ENCODE measurements around the gene MYO1F.
"Not testable (repeated sequence)": the region's sequence is repeated elsewhere in the genome, so short reads cannot be mapped to it uniquely, and the experiment has no call there.

The MYO1F gene
- long read RNA-seq, full-length matches to known transcripts = 721 of 1,095 reads
- long read RNA-seq, partial matches to known transcripts = 124 of 1,095 reads
- long read RNA-seq, other reads (novel, unspliced or antisense) = 250 of 1,095 reads

- H3K4me3 ChIP-seq (replicated peaks; ENCODE audit: insufficient read depth, low read length) = peak within 1 kb of the TSS; percentile 65
- TF ChIP-seq POLR2AphosphoS5 (IDR thresholded peaks at IDR 0.05; ENCODE audit: low read depth) (0 out of 2 replicates have a peak, but pooled peaks have one; percentile 6), SPI1 (IDR thresholded peaks at IDR 0.05; ENCODE audit: borderline replicate concordance, low read depth) (peak; percentile 52), GABPA (IDR thresholded peaks at IDR 0.05; ENCODE audit: low read depth) (no peak)
- TF ChIP-seq, protein P1, sequence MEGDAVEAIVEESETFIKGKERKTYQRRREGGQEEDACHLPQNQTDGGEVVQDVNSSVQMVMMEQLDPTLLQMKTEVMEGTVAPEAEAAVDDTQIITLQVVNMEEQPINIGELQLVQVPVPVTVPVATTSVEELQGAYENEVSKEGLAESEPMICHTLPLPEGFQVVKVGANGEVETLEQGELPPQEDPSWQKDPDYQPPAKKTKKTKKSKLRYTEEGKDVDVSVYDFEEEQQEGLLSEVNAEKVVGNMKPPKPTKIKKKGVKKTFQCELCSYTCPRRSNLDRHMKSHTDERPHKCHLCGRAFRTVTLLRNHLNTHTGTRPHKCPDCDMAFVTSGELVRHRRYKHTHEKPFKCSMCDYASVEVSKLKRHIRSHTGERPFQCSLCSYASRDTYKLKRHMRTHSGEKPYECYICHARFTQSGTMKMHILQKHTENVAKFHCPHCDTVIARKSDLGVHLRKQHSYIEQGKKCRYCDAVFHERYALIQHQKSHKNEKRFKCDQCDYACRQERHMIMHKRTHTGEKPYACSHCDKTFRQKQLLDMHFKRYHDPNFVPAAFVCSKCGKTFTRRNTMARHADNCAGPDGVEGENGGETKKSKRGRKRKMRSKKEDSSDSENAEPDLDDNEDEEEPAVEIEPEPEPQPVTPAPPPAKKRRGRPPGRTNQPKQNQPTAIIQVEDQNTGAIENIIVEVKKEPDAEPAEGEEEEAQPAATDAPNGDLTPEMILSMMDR (IDR thresholded peaks at IDR 0.05; ENCODE audit: insufficient read depth, low read length) = no peak
- TF ChIP-seq, protein P2, sequence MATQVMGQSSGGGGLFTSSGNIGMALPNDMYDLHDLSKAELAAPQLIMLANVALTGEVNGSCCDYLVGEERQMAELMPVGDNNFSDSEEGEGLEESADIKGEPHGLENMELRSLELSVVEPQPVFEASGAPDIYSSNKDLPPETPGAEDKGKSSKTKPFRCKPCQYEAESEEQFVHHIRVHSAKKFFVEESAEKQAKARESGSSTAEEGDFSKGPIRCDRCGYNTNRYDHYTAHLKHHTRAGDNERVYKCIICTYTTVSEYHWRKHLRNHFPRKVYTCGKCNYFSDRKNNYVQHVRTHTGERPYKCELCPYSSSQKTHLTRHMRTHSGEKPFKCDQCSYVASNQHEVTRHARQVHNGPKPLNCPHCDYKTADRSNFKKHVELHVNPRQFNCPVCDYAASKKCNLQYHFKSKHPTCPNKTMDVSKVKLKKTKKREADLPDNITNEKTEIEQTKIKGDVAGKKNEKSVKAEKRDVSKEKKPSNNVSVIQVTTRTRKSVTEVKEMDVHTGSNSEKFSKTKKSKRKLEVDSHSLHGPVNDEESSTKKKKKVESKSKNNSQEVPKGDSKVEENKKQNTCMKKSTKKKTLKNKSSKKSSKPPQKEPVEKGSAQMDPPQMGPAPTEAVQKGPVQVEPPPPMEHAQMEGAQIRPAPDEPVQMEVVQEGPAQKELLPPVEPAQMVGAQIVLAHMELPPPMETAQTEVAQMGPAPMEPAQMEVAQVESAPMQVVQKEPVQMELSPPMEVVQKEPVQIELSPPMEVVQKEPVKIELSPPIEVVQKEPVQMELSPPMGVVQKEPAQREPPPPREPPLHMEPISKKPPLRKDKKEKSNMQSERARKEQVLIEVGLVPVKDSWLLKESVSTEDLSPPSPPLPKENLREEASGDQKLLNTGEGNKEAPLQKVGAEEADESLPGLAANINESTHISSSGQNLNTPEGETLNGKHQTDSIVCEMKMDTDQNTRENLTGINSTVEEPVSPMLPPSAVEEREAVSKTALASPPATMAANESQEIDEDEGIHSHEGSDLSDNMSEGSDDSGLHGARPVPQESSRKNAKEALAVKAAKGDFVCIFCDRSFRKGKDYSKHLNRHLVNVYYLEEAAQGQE (IDR thresholded peaks at IDR 0.05; ENCODE audit: insufficient replicate concordance, low read depth) = no peak
- DNase-seq (ENCODE audit: low read depth in 1 of 2, low spot score in 1 of 2) = peak; percentile 79 to 83
- H3K27me3 ChIP-seq (ENCODE audit: insufficient read depth, poor library complexity, severe bottlenecking) = no peaks in the 10 kb centered on the region
- H3K27ac ChIP-seq (replicated peaks) = peak within 1 kb of the TSS; percentile 93
These were observed at the start of gene MYO1F for GRCh38 chr19:8577247-8577646. Gene MYO1F, minus strand, starts transcription at chr19:8577442. Its CDS starts 133 bp downstream, at chr19:8577309.

- no peak overlapping the region for H3K4me3 ChIP-seq (replicated peaks; ENCODE audit: insufficient read depth, low read length)
- no peak for DNase-seq (ENCODE audit: low read depth in 1 of 2, low spot score in 1 of 2)
- H3K27ac ChIP-seq (replicated peaks) = no peak overlapping the region
- H3K27me3 ChIP-seq (ENCODE audit: insufficient read depth, poor library complexity, severe bottlenecking) = no peaks in the 10 kb centered on the region
- no peak for TF ChIP-seq POLR2AphosphoS5 (IDR thresholded peaks at IDR 0.05; ENCODE audit: low read depth)
- TF ChIP-seq, protein P1 (IDR thresholded peaks at IDR 0.05; ENCODE audit: insufficient read depth, low read length) = no peak
- TF ChIP-seq, protein P2 (IDR thresholded peaks at IDR 0.05; ENCODE audit: insufficient replicate concordance, low read depth) = no peak
- TF ChIP-seq GABPA (IDR thresholded peaks at IDR 0.05; ENCODE audit: low read depth) = no peak
- no peak for TF ChIP-seq SPI1 (IDR thresholded peaks at IDR 0.05; ENCODE audit: borderline replicate concordance, low read depth)
These were observed 49.6 kb upstream of the MYO1F start for GRCh38 chr19:8626842-8627241.

GRCh38 chr19:8622886-8623285 is 45.6 kb upstream of the MYO1F start:
- H3K4me3 ChIP-seq (replicated peaks; ENCODE audit: insufficient read depth, low read length); H3K27ac ChIP-seq (replicated peaks); H3K27me3 ChIP-seq (ENCODE audit: insufficient read depth, poor library complexity, severe bottlenecking); DNase-seq (ENCODE audit: low read depth in 1 of 2, low spot score in 1 of 2): not testable (repeated sequence)

GRCh38 chr19:8618751-8619150 is 41.5 kb upstream of the MYO1F start:
- DNase-seq (ENCODE audit: low read depth in 1 of 2, low spot score in 1 of 2) = no peak
- TF ChIP-seq GABPA (IDR thresholded peaks at IDR 0.05; ENCODE audit: low read depth) (no peak), SPI1 (IDR thresholded peaks at IDR 0.05; ENCODE audit: borderline replicate concordance, low read depth) (no peak), POLR2AphosphoS5 (IDR thresholded peaks at IDR 0.05; ENCODE audit: low read depth) (no peak)
- TF ChIP-seq, protein P1 (IDR thresholded peaks at IDR 0.05; ENCODE audit: insufficient read depth, low read length) = no peak
- TF ChIP-seq, protein P2 (IDR thresholded peaks at IDR 0.05; ENCODE audit: insufficient replicate concordance, low read depth) = no peak
- Histone ChIP-seq H3K4me3 (replicated peaks; ENCODE audit: insufficient read depth, low read length) (no peak overlapping the region), H3K27ac (replicated peaks) (no peak overlapping the region), H3K27me3 (ENCODE audit: insufficient read depth, poor library complexity, severe bottlenecking) (no peaks in the 10 kb centered on the region)
